RWPE2 (cell line): ENCODE data around the gene JMJD7.

Experiments used
- ATAC-seq: fragments of 200-7000 bp; cut with Tn5 transposase; 3 replicates; pipeline ENCODE4 v1.9.1; 2021; ENCODE audit warnings: low read depth
- DNase-seq: peaks from one replicate; pipeline ENCODE4 v3.0.0-alpha.2; 2020; ENCODE audit warnings: low spot score
- H3K27ac ChIP-seq: fragments of 450-650 bp; 2 replicates; pipeline ENCODE4 v1.5.1; 2017; ENCODE audit warnings: mild to moderate bottlenecking; ENCODE audit not compliant: poor library complexity, severe bottlenecking
- H3K27me3 ChIP-seq: fragments of 250-450 bp; sonication (Bioruptor Pico); 2 replicates; pipeline ENCODE4 v1.5.1; 2021; ENCODE audit warnings: mild to moderate bottlenecking, moderate library complexity; ENCODE audit not compliant: insufficient read depth, poor library complexity, severe bottlenecking
- H3K36me3 ChIP-seq: fragments of 250-450 bp; sonication (Bioruptor Pico); 2 replicates; pipeline ENCODE4 v1.5.1; 2020; ENCODE audit warnings: low read depth, mild to moderate bottlenecking, moderate library complexity
- H3K4me1 ChIP-seq: fragments of 250-450 bp; sonication (Bioruptor Pico); 2 replicates; pipeline ENCODE4 v1.5.1; 2021; ENCODE audit warnings: mild to moderate bottlenecking, moderate library complexity; ENCODE audit not compliant: insufficient read depth, poor library complexity, severe bottlenecking
- H3K4me3 ChIP-seq: fragments of 250-450 bp; sonication (Bioruptor Pico); 2 replicates; pipeline ENCODE4 v1.5.1; 2021; ENCODE audit warnings: mild to moderate bottlenecking, moderate library complexity; ENCODE audit not compliant: severe bottlenecking
- H3K9me3 ChIP-seq: fragments of 250-450 bp; sonication (Bioruptor Pico); 2 replicates; pipeline ENCODE4 v1.5.1; 2021; ENCODE audit warnings: mild to moderate bottlenecking, moderate library complexity; ENCODE audit not compliant: severe bottlenecking
- CTCF ChIP-seq: fragments of 450-650 bp; IDR thresholded peaks from one replicate; pipeline ENCODE4 v1.5.1; 2017; ENCODE audit warnings: mild to moderate bottlenecking, moderate library complexity; ENCODE audit not compliant: poor library complexity, severe bottlenecking

The JMJD7 gene

GRCh38 chr15:41870689-41871081 is 42.8 kb downstream of the JMJD7 start:
- Histone ChIP-seq H3K27ac (peak overlapping the region; percentile 49), H3K36me3 (no peaks in the 10 kb centered on the region), H3K4me3 (no peak overlapping the region), H3K27me3 (no peaks in the 10 kb centered on the region), H3K9me3 (no peaks in the 10 kb centered on the region), H3K4me1 (peaks cover 5% of the 10 kb centered on the region)
- peak; percentile 93 for ATAC-seq
- no peak for TF ChIP-seq CTCF
- peak; percentile 90 for DNase-seq

- Histone ChIP-seq H3K4me3 (no peak overlapping the region), H3K36me3 (no peaks in the 10 kb centered on the region), H3K4me1 (peaks cover 5% of the 10 kb centered on the region), H3K9me3 (no peaks in the 10 kb centered on the region), H3K27me3 (no peaks in the 10 kb centered on the region), H3K27ac (peak overlapping the region; percentile 49)
- DNase-seq (no peak), ATAC-seq (no peak)
- TF ChIP-seq CTCF: no peak
These were observed 43.4 kb downstream of the JMJD7 start for GRCh38 chr15:41871175-41871905.

- H3K4me1 ChIP-seq: peaks cover 5% of the 10 kb centered on the region
- no peak overlapping the region for H3K27ac ChIP-seq
- H3K4me3 ChIP-seq: no peak overlapping the region
- ATAC-seq: no peak
- no peak for DNase-seq
- H3K27me3 ChIP-seq: no peaks in the 10 kb centered on the region
- H3K9me3 ChIP-seq: no peaks in the 10 kb centered on the region
- no peak for TF ChIP-seq CTCF
- no peaks in the 10 kb centered on the region for H3K36me3 ChIP-seq
These were observed 44.4 kb downstream of the JMJD7 start for GRCh38 chr15:41872166-41872747.

- ATAC-seq (no peak), DNase-seq (no peak)
- Histone ChIP-seq H3K27ac (no peak overlapping the region), H3K4me1 (peaks cover 5% of the 10 kb centered on the region), H3K4me3 (no peak overlapping the region), H3K36me3 (no peaks in the 10 kb centered on the region), H3K9me3 (no peaks in the 10 kb centered on the region), H3K27me3 (no peaks in the 10 kb centered on the region)
- TF ChIP-seq CTCF: no peak
These were observed 45.8 kb downstream of the JMJD7 start for GRCh38 chr15:41873711-41874110.

- DNase-seq (no peak), ATAC-seq (no peak)
- peaks cover 5% of the 10 kb centered on the region for H3K4me1 ChIP-seq
- no peak for TF ChIP-seq CTCF
- no peak overlapping the region for H3K27ac ChIP-seq
- no peaks in the 10 kb centered on the region for H3K9me3 ChIP-seq
- H3K4me3 ChIP-seq: no peak overlapping the region
- H3K27me3 ChIP-seq: no peaks in the 10 kb centered on the region
- H3K36me3 ChIP-seq: no peaks in the 10 kb centered on the region
These were observed 46.8 kb downstream of the JMJD7 start for GRCh38 chr15:41874736-41875135.
